ENCODE data around the gene MEIS2.

The MEIS2 gene

DNA sequence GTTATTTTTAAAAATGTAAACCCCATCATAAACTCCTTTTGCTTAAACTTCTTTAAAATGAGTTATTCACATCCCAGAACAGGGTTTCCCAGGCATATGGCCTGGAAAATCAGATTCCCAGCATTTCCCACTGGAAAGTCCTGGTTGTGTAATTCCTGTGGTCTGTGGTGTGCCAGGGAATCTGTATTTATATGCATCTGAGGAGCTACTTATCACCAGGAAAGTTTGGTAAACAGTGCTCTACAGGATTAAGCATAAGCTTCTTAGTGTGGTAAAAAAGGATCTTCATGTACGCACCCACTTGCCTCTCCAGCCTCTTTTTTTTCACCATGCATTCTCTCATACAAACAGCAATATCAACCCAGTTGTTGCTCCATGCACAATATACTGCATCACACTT is 28.2 kb downstream of the MEIS2 start:
- no peak for DNase-seq

DNA sequence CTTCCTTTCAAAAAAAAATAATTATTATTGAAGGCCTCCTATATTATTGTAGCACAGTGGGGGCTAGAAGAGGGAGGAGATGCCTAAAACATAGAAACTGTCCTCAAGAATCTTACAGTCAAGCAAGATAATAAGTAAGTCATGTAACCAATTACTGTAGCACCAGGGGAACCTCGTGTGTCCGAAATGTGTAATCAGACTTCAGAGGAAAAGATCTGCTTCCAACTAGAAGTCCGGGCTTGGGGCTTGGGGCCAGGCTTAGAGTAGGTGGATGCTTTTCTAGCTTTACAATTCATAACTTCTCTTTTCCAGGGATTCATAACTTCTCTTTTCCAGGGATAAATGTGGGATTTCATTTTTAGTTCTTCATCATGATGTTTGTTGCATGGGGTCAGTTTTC is 29.2 kb downstream of the MEIS2 start:
- DNase-seq = no peak

DNA sequence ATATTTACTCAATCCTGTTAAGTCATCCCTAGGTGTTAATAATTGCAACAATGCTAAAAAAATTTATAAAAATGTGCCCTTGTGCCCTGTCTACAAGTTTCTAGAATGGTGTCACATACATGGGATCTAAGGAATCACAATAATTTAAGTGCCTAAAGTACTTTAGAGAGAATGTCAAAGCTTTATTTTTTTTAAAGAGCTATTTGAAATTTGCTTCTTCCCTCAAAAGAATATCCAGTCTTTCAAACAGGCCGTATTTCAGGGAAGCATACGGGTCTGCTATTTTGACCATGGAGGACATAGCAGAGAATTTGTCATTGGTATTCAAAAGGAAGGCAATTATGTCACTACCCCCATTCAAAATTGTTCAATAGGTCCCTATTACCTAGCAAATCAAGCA is 29.7 kb downstream of the MEIS2 start:
- no peak for DNase-seq

DNA sequence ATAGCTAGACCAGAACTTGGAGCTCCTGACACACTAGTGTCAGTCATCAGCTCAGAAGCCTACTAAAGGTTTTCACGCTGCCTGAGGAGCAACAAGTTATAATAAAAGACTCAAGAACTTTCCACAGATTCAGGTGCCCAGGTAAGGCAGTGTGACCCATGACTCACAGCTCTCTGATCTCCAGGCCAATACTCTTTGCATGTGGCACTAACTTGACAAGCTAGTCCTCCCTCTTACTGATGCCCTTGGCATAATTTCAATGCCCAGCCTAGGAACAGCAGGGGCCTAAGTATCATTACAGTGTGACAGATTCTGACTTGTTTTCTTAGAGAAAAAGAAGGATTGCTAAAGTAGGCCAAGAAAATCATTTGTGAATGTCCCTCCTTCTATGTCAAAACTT is 38.4 kb downstream of the MEIS2 start:
- DNase-seq = peak; percentile 61

DNA sequence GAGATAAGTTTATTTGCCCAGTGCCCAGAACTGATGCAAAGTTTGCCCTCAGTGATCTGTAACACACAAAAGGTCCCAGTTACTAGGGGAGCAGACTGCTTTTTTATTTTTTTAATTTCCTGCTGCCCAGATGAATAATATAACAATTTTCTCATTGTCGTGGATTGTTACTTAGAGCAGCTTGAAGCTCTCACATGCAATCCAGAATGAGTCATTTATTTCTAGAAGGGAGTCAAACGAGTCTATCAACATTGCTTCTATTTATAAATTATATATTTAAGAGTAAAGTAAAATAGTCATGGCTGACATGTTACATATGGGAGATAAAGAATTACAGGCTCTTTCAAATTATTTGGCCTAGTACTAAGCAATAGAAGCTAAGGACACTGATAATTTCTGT is 41.3 kb downstream of the MEIS2 start:
- peak; percentile 40 for DNase-seq

DNA sequence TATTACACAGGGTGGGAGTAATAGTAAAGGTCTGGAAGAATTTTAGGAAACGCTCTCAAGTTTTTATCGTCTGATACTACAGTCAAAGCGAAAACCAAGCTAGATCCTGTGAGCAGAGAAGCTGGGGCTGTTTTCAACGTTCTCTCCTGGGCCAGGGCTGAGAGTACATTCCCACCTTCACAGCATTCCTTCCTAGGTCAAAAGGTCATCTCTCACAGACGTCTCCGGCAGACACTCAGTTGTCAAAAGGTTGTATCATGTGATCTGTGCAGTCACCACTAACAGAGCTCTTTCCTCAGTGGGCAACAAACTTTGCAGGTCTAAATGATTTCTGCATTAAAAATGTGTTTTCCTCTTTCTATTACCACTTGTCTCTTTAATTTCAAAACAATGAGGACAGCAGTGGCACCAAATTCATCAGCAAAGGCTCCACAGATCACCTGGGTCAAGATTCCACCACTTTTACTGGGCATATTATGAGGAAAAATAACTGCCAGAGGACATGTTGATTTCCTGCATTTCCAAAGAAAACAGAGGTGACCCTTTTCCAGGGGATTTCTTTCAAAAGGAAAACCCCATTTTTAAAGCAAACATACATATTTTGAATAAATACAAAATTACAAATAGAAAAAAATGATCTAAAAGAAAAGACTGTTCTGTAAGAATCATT is 41.9 kb downstream of the MEIS2 start:
- DNase-seq = peak; percentile 48

DNA sequence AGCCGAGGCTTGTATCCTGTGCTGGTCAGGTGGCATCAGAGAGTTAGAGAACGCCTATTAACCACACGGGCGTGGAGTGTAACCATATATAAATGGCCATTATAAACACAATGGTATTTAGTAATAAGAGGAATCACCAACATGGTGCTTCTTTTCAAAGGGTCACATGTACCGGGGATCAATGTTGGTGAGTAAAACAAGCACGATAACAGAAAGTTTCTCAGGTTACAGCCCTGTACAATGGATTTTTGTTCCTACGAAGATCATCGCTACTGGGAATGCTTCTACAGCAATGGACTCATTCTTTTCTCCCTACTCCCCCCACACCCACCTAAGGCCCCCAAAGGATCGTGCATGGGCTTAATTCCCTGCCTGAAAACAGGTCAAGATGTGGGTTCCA is 42.5 kb downstream of the MEIS2 start:
- DNase-seq = peak; percentile 63

DNA sequence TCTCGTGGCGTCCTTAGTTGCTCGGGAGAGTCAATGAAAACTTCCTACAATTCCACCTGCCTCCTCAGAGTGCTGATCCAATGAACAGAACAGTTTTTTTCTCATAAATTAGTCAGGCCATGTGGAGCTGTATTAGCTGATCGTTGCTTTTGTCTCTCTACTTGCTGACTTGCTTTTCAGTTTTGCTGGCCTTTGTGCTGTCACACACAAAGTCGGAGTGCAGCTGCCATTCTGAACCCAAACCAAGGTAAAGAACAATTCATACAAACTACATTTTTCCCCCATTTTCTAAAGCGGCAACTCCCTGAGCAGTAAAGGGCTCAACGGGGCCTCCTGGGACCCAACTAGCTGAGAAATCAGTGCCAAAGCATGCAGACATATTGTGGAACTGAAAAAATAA is 43.1 kb downstream of the MEIS2 start:
- peak; percentile 62 for DNase-seq

DNA sequence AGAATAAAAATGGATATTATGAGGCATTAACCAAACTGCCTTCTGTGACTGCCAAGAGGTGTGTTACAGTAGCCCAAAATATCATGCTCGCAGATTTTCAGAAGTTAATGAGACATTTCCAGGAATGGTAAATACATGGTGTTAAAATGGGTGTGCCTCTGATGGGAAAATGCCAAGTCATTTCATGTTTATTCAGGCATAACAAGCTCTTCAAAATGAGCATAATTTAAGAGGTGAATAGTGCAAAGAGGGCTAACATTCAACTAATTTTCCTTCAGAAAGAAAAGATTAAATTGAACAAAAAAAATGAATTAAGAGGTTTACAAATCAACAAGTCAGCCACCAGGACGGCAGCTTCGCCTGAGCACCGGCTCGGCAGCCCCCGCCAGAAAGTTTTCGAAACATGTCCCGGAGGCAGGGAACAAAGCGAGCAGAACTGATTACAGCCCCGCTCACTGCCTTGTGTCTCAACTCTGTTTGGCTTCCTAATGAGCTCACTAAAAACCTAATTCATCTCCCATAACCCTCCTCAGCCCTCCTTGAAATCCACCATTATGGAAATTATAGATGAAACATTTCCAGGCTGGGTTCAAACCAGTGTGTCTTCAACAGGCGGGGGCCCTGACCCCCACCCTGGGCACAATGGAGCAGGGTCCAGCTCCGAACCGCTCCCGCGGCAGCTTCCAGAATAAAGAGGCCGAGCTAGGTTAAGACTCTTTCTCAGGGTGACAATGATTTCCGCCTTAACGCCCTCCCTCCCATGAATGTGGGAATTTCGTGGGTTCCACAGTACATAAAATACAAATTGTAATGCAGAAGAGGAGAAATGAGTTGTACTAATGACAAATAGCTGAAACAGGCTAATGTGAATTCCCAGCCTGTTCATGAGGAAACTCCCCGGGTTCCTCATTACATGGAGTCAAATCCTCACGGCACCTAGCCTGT is 43.9 kb downstream of the MEIS2 start:
- peak; percentile 97 for DNase-seq

DNA sequence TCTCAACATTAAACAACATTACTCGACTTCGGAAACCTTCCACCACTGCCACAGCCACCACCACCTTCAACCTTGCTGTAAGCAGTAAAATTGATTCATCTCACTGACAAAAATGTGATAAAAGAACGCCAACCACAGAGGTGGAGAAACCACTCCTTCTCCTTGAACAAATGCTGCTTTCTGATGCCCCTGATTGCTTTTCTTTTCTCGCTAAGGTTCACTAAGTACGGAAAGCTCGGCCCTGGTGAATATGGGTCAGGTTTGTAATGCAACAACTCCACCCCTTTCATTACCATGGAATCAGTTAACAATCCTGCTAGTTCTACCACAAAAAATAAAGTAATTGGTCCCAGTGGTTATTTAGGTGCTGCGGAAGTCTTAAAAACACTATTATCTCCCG is 44.9 kb downstream of the MEIS2 start:
- peak; percentile 60 for DNase-seq

DNA sequence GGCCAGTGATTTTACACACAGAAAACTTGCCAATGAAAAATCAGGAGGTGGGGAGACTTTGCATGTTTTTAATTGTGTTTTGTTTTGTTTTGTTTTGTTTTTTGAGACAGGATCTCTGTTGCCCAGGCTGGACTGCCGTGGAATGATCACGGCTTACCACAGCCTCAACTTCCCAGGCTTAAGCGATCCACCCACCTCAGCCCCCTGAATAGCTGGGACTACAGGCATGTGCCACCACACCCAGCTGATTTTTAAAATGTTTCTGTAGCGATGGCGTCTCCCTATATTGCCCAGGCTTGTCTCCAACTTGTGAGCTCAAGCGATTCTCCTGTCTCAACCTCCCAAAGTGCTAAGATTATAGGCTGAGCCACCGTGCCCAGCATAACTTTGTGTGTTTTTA is 46.0 kb downstream of the MEIS2 start:
- no peak for DNase-seq

DNA sequence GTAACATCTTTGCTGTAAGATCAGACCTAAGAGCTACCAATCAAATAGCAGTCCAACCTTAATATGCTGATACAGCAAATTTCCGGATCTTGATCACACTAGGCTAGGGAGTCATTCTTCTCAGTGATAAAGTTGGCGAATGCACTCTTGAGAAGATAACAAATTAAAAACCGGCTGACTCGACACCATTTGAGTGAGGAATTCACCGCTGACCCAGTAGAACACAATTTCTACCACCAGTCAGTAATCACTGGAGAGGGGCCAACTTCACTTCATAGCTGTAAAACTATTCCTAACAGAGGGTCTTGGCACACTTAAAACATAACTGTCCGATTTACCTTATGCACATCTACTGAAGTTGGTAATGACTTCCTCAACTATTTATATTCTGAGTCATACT is 47.2 kb downstream of the MEIS2 start:
- no peak for DNase-seq

DNA sequence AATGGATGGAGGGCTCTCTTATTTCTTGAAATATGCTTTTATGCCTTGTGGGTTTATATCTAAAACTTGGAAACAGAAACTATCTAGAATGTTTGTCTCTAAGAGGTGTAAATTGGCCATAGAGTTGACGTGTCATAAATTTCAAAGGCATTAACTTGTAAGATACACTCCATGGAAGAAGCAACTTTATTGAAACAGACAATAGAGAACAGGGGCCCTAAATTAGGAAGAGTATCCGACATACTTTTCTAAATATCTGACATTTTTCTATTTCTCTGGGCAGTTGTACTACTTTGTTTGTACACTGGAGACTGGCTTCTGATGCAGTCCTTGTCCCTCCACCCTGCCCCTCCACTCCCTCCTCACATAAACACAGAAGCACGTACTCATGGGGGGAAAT is 50.0 kb downstream of the MEIS2 start:
- no peak for DNase-seq

DNA sequence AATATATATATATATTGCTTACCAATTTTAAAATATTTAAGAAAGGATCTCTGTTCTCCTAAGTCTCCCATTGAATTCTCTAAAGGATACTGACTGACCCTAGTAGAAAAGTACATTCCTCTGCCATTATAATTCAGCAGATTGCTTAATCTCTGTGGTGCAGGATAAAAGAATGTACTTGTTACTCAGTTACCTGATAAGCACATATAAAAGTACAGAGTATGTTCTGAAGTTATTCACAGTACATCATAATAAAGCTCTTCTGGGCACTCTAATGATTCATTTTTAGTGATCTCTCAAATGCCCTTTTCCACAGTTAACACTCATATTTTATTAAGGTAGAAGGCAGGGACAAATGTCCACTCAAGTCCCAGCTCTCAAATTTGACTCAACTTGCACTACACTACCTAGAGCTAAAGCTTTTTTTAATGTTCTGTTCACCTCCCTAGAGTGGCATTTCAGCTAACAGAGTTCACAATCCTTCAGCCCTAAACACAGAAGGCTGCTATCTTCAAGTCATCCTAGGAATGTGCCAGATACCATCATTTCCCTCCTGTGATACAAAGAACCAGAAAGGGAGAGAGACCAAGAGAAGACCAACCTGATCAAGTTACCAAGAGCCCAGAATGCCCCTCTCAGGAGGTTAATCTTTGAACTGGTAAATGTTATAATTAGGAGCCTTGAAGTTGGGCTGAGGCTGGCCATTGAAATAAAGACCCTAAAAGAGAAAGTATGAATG is 53.3 kb downstream of the MEIS2 start:
- DNase-seq = peak; percentile 56

DNA sequence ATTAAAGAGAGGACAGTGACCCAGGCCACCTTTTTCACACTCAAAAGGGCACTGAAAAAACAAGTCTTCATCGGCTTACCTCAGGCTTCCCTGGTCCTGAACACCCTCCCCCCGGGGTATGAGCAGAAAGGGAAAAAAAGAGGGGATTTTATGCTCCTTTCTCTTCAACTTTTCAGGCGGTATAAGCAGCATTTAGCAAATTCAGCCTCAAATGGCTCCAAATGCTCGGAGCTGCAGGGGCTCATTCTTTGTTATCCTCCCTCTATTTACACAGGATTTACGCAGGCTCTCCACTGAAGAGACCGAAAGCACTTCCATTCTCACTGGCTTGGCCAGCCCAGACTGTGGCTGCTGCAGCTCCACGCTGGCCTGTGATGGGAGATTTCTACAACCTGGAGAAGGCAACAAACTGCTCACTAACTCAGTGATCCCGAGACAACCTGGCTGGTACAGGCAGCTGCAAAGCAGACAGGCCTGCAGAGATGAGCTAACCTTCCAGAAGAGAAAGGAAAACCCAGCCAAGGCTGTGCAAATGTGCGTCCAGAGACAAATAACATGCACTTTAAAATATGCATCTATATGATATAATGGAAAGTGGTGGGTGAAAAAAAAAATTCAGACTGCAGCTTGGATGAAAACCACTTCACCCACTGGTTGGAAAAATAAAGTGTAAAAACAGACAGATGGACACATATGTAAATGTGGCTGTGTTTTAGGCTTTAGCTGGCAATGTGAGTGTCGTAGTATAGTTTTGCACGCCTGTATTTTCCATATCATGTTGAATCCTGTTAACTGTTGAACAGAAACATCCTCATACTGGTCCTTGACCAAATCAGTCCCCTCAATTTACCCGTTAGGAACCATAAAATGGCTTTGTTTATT is 54.2 kb downstream of the MEIS2 start:
- DNase-seq = peak; percentile 92

DNA sequence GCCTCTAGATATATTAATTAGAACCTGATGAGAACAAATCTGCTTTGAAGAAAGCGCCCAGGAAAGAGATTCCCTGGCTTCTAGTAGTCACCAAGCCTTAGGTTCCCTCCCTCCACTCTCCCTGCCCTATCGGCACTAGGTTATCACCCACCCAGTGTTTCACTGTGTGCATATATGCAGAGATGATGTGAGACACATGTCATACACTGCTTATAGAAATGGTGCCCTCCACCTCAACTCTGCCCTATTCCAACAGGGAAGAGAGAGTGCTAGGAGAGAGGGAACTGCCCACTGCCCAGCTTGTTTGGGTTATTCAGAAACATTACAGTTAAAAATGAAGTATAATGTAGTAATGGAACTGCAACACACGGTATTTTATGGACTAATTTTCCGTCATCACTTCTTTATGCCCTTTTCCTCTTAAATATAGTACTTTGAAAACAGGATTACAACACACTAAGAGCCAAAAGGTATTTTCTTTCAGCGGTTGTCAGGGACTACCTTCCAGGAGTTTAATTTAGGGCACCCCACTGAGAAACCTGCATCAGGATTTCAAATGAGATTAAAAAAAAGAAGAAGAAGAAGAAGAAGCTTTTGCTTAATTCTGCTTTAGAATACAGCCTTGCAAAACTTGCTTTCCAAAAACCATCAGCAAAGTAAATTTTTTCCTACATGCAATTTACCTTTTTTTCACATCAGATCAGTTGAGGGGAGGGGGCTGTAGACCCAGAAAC is 55.3 kb downstream of the MEIS2 start:
- DNase-seq = peak; percentile 85

DNA sequence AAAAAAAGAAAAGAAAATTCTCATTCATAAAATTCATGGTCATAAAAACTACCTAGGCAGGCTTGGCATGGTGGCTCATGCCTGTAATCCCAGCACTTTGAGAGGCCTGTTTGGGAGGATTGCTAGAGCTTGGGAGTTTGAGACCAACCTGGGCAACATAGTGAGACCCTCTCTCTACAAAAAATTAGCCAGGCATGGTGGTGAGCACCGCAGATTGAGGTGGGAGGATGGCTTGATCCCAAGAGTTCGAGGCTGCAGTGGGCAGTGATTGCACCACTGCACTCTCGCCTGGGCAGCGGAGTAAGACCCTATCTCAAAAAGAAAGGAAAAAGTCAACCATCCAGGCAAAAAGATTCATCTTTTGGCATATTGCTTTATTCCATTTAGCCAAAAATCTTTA is 58.5 kb downstream of the MEIS2 start:
- no peak for DNase-seq

DNA sequence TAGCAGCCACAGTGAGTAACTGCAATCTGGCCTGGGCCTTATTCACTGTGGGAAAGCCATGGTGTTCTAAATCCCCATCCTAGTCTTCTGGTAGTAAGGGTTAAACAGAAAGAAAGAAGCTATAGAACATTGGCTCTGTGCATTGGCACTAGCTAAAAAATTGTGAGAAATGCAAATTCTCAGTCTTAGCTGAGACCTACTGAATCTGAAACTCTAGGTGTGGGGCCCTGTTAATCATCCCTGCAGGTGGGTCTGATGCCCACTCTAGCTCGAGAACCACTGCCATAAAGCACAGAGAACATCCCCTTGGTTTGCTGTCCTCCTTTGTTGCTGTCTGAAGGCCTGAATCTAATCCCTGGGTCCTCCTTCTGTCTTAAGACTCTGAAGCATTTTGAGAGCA is 59.3 kb downstream of the MEIS2 start:
- DNase-seq = no peak

DNA sequence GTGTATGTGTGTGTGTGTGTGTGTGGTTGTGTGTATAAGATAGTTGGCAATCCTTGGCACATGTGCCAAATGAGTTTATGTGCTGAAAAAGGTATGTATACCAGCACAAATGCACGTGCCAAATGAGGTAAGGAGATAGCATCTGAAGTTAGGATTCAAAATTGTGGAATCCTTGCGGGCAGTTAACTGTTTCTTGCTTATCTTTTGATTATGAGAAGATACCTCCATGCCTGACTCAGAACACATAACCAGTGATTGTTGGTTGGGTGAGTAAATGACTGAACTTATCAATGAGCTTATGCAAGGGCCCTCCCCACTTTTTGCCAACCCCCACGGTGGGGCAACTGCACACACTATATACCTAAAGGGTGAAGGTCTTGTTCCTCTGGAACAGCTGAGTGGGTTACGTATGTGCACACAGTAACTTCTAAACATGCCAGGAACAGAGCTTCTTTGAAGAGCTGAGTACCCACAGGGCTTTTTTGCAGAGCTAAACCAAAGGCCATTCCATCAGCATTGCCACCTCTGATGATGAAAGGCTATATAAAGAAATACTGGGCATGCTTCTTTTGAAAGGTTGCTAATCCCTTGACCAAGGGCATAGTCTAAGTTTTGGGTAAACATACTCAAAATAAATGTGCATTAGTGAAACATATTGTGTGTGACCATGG is 60.1 kb downstream of the MEIS2 start:
- DNase-seq = peak; percentile 21

DNA sequence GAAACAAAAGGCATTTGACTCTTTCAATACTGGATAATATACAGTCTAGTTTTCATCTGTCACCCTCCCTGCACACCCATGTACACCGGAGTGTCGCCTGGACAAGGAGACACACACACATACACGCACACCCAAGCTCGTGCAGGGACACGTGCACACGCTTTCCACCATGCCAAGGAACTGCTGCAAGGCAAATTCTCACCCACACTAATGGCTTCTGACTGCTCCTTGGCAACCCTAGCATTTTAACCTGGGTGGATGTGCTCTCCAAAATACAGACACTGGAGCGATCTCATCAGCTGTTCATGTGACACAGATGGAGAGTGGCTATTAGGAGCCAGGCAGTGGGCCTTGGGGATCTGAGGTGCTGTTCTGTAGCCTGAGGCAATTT is 61.6 kb downstream of the MEIS2 start:
- DNase-seq = peak; percentile 98
